GM21447 (cell line): ENCODE measurements around the gene OPCML.

Source experiments
- ATAC-seq: cut with Tn5 transposase; IDR thresholded peaks from one replicate; pipeline ENCODE4 v1.9.1; 2021; ENCODE audit not compliant: unreplicated experiment

OPCML gene

DNA sequence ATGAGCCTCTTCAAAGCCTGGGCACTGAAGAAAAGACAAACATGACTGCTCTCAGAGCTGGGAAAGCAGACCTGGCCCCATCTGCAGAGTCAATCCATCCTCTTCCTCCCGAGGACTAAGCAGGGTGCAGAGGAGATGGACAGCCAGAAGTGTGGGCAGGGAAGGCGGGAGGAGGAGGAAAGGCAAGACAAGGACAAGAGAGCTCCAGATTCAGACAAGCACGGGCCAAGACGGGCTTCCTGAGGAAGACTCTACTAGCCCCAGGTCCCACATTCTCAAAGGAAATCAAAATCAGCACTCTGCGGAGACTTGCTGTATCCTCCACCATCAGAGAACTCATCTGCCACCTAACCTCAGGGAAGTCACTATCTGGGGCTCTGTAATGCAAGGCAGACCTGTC, 28.5 kb downstream of the OPCML start:
- no peak for ATAC-seq

DNA sequence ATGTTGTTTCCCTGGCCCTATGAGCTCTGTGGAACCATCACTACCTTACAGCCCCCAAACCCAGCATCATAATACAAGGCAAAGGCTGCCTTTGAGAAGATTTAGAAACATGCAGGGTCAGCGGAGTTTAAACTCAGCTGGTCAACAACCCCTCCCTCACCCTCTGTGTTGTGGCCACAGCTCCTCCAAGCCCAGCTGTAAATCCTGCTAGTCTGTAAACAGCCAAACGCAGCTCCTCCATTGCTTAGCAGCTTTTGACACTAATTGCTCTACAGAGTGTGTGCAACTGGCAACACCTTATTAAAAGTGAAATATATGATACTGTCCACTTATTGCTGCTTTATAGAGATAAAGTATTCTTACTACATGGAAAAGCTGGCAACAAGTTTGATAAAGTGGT, 29.1 kb downstream of the OPCML start:
- no peak for ATAC-seq

DNA sequence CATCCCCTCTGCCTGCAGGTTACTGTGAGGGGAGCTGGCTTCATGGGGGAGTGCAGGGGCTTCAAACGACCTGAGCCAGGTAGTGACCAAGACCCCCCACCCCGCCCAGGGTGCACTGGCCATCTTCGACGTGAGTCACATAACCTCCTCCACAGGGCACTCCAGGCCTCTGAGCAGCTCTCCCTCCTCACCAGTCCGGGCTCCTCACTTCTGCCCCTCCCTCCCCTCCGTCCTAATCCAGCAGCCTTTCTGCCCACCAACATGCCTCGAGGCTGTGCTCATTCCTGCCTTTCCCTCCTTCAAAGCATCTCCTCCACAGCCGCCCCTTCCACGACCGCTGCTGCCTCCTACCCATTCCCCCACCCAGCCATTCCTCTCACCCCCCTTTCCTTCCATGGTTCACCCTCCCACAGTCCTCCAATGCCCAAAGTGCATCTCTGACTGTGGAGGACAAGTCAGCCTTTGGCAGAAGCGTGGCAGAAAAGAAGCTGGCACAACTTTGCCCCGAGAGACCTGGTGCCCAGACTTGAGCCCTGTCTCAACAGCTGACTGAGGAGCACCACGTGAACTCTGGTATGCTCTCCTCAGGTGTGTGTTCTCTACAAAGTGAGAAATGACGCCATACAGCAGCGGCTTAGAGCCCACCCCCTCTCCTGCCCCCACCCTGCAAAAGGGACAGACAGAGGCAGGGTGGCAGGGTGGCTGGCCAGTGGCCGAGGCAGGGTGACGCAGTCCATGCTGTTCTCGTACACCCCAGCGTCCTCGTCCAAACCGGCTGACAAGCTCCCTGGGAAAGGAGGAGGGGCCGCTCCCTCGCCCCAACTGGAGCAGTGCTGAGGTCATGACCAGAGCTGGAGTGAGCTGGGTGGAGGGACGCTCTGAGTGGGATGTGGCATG, 30.4 kb downstream of the OPCML start:
- ATAC-seq, result no peak

DNA sequence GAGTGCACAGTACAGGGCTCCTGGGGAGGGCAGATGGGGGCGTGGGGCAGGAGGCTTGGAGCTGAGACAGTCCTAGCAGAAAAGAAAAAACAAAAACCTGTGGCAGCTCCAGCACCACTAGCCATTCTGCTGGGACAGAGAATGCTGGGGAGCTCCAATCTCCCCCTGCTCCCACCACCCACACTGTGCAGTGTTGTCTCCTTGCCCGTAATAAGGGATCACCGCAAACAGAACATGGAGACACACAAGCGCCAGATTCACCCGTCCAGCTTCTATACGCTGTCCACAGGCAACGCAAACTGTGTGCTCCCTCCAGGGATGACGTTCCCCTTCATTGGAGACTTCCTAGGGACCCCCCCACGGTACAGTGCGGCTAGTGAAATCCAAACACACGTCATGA, 31.4 kb downstream of the OPCML start:
- ATAC-seq, result no peak

DNA sequence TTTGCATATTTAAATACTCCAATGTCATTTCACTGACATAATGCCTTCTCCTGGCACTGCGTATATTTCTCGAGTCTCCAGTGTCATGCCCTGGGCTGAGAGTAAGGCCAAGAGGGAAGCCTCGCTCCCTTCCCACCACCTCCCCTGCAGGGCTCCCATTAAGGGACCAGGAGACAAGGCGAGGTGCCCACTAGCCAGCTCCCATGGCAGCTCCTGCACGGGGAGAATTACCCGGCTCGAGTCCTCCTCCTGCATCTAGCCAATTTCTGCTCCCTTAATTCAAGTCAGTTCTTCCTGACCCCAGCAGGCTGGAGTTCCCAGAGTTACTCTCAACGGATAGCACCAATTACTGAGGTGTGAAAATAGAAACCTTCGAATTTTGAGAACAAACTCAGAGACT, 31.9 kb downstream of the OPCML start:
- no peak for ATAC-seq

DNA sequence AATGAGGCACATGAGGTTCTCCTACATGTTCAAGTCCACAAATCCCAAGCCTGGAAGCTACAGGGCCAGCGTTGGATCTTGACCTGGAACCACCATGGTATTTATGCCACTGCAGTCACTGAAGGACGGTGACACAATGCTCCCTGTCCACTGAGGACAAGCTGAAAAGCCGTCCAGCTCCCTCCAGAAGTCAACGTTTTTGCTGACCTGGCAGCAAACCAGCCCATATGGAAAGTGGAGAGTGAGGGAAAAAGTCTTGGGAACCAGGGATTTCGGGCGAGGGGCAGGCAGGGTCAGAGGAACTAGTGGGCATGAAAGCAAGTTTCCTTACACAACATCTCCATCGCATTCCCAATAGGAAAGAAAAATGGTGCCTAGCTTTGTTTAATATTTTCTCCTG, 33.3 kb downstream of the OPCML start:
- ATAC-seq, result no peak

DNA sequence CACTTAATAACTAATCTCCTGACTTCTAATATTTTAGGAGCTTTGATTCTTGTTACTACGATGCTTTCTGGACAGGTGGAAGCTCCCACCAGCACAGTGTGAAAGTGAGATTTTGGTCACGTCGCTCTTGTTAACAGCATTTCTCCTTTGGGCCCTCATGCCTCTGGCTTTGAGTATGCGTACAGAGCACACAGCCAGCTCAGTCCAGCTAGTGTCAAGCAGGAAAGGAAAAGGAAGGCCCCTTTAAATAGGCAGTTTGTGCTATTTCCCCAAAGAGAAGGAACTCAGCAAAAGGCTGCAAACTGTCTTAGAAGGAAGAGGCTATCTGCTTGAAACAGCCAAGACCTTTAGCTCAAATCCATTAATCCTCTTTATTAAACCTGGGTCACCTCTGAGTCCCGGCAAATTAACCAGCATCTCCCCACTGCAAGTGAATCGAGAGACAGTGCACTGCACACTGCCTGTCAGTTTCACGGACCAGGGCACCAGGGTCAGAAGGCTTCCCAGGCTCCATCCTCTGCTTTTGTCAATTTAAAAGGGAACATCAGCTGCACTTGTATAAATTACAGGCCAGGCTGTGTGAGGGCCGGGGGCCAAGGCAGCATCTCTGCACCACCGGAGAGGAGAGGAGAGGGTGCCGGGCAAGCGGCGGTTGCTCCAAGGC, 34.7 kb downstream of the OPCML start:
- no peak for ATAC-seq

DNA sequence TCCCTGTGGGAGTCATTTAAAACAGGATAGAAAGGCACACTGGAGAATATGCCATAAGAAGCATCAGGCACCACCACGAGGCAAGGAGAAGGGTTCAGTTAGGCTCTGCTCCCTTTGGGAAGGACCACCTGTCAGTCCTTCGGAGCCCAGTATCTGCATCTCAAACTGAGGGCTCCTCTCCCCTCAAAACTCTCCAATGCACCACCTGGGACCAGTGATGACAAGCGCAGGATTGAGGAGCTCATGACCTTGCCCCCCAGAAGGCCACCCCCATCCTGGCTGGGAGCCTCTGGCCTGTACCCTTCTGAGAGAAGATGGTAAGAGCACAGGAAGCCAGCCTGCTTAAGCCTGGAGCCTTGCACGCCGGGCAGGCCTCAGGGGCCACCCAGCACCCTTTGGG, 39.4 kb downstream of the OPCML start:
- no peak for ATAC-seq

DNA sequence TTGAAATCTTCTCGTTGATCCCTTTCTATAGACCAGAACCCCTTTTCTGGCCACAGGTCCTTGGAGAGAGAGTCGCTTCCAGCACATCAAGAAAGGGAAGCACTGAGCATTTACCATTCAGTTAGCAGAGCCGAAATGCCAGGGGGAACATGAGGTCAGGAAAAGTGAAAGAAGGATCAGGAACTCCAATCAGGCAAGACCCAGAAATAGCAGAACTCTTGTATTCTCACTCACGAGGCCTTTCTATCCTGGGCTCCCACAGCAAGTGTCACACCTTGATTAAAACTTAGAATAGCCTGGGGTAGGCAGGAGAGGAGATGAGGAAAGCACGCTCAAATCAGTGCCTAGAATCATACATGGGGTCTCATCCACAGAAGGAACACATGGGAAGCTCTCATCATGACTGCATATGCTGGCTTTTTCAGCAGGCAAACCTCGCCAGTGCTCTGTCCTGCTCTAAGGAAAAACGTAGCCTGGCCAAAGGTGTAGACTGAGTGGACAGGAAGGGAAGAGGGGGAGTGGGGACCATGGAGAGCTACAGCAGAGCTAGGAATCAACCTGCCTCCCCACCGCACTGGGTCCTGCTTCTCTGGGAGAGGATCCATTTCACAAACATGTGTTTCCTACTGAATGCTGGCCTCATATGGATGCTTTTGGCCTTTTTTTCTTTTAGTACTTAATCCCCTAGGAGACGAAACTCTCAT, 40.5 kb downstream of the OPCML start:
- no peak for ATAC-seq

DNA sequence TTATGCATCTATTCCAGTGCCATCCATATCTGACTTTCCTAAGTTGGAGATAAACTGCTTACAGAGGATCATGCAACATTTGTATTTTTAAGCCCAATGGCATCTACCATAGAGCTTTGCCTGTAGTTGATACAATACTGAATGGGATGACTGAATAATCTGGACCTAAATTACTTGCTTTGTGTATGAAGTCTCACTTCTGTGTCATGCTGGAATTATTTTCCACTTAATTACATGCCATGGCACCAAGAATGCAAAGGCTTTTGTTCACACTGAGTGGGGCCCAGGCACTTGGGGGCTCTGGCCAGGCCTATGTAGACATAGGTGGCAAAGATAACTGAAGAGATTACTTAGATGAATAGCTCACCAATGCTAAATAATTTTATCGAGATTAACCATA, 51.6 kb downstream of the OPCML start:
- ATAC-seq, result no peak

DNA sequence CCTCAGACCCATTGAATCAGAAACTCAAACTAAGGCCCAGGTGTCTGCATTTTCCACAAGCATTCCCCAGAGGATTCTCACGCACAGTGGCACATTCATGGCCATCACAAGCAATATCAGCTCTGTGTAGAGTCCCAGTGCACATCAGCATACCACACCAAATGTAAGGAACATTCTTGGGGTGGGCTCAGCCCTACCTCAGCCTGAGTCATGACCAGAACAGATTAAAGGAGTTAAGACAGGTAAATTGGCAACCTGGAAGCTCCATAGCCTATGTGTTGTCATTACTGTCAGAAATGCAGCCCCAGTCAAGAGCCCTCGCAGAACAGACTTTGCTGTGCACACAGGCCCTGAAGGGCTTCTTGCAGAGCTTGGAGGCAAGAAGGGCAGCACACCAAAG, 53.1 kb downstream of the OPCML start:
- no peak for ATAC-seq

DNA sequence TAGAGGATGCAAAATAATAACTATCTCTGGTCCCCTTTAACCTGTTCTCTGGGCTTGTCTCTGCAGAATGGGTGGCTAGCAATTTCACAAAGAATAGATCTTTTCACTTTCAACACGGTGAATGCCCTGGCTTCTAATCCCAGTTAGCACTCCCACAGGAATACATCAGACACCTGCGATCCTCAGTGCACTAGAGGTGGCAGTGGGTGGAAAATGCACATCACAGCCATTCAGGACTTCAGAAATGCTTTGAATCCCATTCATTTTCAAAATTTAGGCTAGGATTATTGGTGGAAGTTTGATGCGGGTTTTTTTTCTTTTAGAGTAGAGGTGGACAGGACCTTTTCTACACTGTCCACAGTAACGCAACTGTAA, 55.1 kb downstream of the OPCML start:
- ATAC-seq, result no peak

DNA sequence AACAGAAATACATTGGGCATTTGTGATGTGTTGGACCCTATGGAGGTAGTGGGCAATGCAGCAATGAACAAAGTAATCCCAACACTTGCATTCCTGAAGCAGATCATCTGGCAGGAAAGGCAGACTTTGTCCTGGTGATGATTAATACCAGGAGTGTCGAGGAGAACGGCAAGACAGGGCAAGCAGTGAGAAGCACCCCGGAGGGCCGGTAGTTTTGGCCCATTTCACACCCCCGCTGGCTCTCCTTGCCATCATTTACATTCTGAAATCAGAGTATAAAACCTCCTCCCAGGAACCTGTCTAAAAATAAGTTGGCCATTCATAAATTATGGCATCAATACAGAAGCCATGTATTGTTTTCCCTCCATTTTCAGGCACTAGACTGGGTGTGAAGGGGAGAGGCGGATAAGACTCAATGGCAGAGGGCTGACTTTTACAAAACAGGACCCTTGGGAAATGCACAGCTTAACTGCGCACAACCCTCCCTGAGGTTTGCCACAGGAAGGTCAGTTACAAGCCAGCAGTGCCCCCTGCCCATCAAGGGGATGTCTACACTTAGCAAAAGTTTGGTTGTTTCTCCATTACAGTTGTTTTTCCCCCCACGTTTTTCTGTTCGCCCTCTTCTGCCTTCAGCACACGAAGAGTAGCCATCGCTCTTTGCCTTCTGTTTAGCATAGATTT, 55.6 kb downstream of the OPCML start:
- no peak for ATAC-seq

DNA sequence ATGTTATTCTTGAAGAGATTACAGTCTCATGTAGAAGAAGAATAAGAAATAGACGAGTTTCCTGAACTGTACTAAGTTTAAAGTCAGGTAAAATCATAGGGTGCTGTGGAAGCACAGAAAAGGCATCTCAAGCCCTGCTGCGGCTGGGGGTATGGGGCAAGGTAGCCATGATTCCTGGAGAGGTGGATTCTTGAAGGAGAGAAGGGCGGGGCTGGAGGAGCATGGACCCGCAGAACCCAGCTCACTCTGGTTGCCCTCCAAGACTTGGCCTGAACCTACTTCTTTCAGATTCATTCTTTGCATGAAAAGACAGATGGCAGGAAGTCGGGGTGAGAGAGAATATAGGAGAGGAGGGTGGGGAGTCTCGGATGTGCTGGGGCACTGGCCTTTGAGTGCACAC, 57.8 kb downstream of the OPCML start:
- ATAC-seq, result no peak

DNA sequence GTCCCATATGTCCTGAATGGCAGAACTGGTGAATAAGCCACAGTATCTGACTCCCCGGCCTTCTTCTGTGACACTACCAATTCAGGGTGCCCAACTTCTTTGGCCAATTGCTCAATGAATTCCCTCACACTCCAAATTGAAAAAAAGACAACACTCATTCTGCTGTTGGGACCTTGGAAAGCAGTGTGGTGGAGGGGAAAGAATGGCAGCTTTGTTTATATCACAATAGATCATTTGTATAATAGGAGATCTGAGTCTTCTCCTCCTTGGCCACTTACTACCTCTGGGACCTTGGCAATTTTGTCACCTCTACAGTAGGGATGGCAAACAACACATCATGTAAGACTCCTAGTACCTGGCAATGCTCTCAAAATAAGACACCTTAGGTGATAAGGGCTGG, 64.6 kb downstream of the OPCML start:
- no peak for ATAC-seq

DNA sequence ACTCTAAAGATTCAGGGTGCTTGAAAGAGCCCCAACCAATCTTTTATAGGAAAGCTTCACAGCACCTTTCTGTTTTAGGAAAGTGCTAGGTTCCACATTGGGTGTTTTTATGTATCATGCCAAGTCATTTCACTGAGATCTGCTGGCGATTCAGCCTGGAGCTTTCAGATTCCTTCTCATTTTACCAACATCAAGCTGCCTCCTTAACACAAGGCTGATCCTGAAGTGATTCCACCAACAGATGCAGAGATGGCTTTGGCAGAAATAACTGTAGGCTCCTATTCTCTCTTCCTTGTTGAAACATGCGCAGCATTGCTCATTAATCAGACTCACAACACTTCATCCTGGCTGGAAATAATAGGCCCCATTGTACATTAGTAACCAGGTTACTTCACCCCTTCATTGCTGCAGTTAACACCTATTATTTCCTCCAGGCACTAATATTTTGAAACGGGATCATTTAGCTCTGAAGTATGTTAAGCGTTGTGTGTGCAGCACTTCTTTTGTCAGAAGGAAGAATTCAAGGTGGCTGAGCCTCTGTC, 89.0 kb downstream of the OPCML start:
- ATAC-seq, result no peak

DNA sequence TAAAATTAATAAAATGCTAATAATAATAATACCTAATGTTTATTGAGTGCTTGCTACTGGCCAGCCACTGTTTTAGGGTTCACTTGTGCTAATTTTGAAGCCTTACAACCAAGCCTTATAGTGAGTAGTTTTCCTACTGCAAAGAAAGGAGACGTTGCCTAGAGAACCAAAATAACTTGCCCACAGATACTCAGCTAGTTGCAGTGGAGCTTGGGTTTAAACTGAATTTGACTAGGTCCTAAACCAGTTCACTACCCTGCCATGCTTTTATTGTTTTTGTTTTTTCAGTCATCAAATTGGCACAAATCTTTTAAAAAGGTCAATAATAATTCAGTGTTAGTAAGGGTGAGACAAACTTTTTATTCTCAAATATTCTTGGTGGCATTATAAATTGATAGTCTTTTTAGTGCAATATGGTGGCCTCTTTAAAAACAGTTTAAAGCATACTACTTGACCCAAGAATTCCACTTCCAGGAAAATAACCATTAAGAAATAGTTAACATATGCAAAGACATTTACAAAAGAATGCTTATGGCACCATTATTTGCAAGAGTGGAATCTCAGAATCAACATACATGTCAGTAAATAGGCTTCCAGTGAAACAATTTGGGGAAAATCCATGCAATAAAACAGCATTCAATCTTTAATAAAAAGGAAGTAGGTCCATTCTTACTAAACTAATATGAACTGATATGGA, 90.2 kb downstream of the OPCML start:
- no peak for ATAC-seq

DNA sequence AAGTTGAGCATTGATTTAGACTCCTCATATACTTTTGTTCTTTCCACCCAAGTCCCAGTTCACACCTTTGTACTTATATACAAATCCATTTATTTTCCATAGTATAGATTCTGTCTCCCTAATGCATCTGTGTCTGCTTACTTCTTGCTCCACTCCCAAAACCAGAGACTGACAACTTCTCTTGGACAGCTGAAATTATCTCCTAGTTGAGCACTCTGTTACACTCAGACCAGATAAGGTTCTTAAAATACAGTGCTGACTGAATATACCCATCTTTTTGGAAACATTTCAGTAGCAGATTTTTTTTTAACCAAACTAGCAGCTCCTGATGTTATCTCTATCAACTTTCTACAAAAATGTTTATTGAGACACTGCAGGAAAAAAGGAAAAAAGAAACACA, 106.3 kb downstream of the OPCML start:
- ATAC-seq, result no peak

DNA sequence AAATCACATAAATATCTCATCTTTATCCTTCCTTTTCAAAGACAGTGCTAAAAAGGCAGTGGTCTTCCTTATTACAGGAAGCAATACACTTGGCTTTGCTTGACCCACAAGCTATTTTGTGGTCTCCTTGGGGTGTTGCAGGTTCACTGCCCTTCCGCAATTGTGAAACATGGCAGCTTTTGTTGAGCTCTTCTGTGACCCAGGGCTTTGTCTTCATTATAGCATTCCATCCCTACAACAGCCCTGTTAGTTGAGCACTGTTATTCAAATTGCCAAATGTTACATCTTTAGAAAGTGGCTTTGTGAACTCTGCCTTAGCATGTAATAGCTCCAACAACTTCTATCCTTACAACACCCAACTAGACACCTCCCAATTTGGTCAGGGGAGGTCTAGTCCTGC, 107.1 kb downstream of the OPCML start:
- no peak for ATAC-seq

DNA sequence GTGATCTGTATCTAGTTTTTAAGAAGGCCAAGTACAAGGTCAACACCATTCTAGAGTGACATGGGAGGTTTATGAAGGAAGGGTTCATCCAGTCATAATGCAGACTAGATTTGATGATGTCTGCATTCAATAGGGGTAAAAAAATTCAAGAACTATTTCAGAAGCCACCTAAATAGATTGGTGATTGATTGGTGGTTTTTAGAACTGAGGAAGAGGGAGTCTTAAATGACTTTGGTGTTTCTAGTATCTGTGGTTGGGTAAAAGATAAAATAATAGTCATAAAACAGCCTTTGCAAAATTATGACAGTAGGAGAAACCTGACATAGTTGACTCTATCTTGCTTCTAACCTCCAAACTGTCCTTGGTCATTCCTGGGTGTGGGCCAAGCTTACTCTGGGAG, 114.1 kb downstream of the OPCML start:
- ATAC-seq, result no peak

DNA sequence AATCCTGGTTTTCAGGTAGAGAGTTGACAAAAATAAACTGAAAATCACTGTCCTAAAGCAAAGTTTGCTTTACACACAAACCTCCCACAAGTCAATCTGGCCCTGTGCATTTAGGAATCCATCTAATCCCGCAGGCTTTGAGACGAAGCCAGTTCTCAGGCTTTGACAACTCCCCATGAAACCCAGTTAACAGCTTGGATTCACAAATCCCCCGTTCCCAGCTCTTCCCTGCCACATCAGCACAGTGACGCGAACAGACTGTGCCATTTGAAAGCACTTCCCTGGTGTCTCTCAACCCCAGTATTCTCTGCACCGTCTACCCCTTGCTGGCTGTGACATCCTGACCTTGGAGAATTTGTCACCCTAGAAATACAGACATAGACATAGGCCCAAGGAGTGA, 117.8 kb downstream of the OPCML start:
- ATAC-seq, result no peak
